SK-N-SH (cell line): ENCODE results near the gene HMOX2. TPM values are rescaled to one million over a fixed set of nuclear protein-coding genes. Genes with fewer than 3 reads are reported as not detected.

Experiments used
- CTCF ChIA-PET: fragments of 300-600, 350-600 bp; formaldehyde crosslinking; extraction: SDS; loops from one replicate; lab custom pipeline; 2021; lab: Yijun Ruan, JAX
- POLR2A ChIA-PET: fragments of 350-600 bp; sonication (Branson Sonifier 250); formaldehyde crosslinking; extraction: SDS; loops from one replicate; lab custom pipeline; 2020; ENCODE audit warnings: antibody characterized with exemption, inconsistent platforms; lab: Yijun Ruan, JAX
- DNase-seq: peaks from one replicate; pipeline ENCODE4 v3.0.0; 2012
- H2AFZ ChIP-seq: fragments of 200-600 bp; sonication (generic); 2 replicates; pipeline ENCODE4 v1.8.1; 2016; ENCODE audit warnings: antibody characterized with exemption, mild to moderate bottlenecking, low read depth
- H3F3A ChIP-seq: fragments of 200-600 bp; sonication (generic); replicated peaks from 2 replicates; pipeline ENCODE3; 2016; ENCODE audit warnings: antibody characterized with exemption, mild to moderate bottlenecking; ENCODE audit not compliant: insufficient read depth
- H3K27ac ChIP-seq, 2 experiments: fragments of 200-500 bp in 1 of 2; fragments of 200-600 bp in 1 of 2; sonication (Bioruptor generic) in 1 of 2; sonication (generic), shearing (Covaris generic) in 1 of 2; 2 replicates each; pipeline versions ENCODE4 v1.5.1 to v1.6.1; 2014 to 2016; ENCODE audit warnings: low read depth in 2 of 2, inconsistent platforms in 1 of 2, low read length in 1 of 2, mild to moderate bottlenecking in 1 of 2, mixed read lengths in 1 of 2
- H3K27me3 ChIP-seq: fragments of 200-600 bp; sonication (generic), shearing (Covaris generic); 2 replicates; pipeline ENCODE4 v1.6.1; 2016; ENCODE audit warnings: mixed run types; ENCODE audit not compliant: insufficient read depth
- H3K36me3 ChIP-seq, 2 experiments: fragments of 200-500 bp in 1 of 2; fragments of 200-600 bp in 1 of 2; sonication (Bioruptor generic) in 1 of 2; sonication (generic) in 1 of 2; replicated peaks in 1 of 2; 2 replicates each; pipeline versions ENCODE3 to v1.5.1; 2014 to 2016; ENCODE audit warnings: low read length in 1 of 2, mild to moderate bottlenecking in 1 of 2; ENCODE audit not compliant: insufficient read depth in 2 of 2, control insufficient read depth in 1 of 2
- H3K4me1 ChIP-seq, 2 experiments: fragments of 200-500 bp in 1 of 2; fragments of 200-600 bp in 1 of 2; sonication (Bioruptor generic) in 1 of 2; sonication (generic), shearing (Covaris generic) in 1 of 2; 2 replicates each; pipeline versions ENCODE4 v1.5.1 to v1.6.1; 2014 to 2016; ENCODE audit warnings: low read depth in 1 of 2, low read length in 1 of 2, mixed run types in 1 of 2; ENCODE audit not compliant: insufficient read depth in 2 of 2, control insufficient read depth in 1 of 2
- H3K4me2 ChIP-seq: fragments of 200-600 bp; sonication (generic), shearing (Covaris generic); 2 replicates; pipeline ENCODE4 v1.6.1; 2017; ENCODE audit warnings: mixed run types
- H3K4me3 ChIP-seq, 2 experiments: fragments of 200-500 bp in 1 of 2; fragments of 200-600 bp in 1 of 2; sonication (Bioruptor generic) in 1 of 2; sonication (generic), shearing (Covaris generic) in 1 of 2; 2 replicates each; pipeline versions ENCODE4 v1.5.1 to v1.8.1; 2014 to 2016; ENCODE audit warnings: low read depth in 2 of 2, inconsistent platforms in 1 of 2, low read length in 1 of 2, mild to moderate bottlenecking in 1 of 2, mixed read lengths in 1 of 2, moderate library complexity in 1 of 2
- H3K79me2 ChIP-seq: fragments of 200-600 bp; sonication (generic); 2 replicates; pipeline ENCODE4 v1.8.1; 2017; ENCODE audit warnings: mild to moderate bottlenecking; ENCODE audit not compliant: insufficient read depth
- H3K9ac ChIP-seq: fragments of 200-600 bp; sonication (generic); 2 replicates; pipeline ENCODE4 v1.6.1; 2017; ENCODE audit warnings: mixed run types
- H3K9me2 ChIP-seq: fragments of 200-600 bp; sonication (generic); 2 replicates; pipeline ENCODE4 v1.6.1; 2017; ENCODE audit warnings: mixed run types
- H3K9me3 ChIP-seq: fragments of 200-600 bp; sonication (generic); 2 replicates; pipeline ENCODE4 v1.6.1; 2017; ENCODE audit warnings: mixed run types, mild to moderate bottlenecking, moderate library complexity
- H4K20me1 ChIP-seq: fragments of 200-600 bp; sonication (generic); 2 replicates; pipeline ENCODE4 v1.6.1; 2017; ENCODE audit warnings: mild to moderate bottlenecking, mixed run types; ENCODE audit not compliant: insufficient read depth
- ELF1 ChIP-seq: IDR thresholded peaks from 2 replicates; pipeline ENCODE4 v1.4.0; 2012
- EP300 ChIP-seq, 2 experiments: IDR thresholded peaks; 2 replicates each; pipeline versions ENCODE4 v1.4.0 to v1.6.1; 2012; ENCODE audit warnings: borderline replicate concordance in 1 of 2, low read depth in 1 of 2, low read length in 1 of 2
- EZH2phosphoT487 ChIP-seq: fragments of 200-600 bp; sonication (generic); IDR thresholded peaks from 2 replicates; pipeline ENCODE4 v1.6.1; 2017; ENCODE audit warnings: low read depth, mixed run types, mild to moderate bottlenecking, antibody characterized with exemption, moderate library complexity, borderline replicate concordance
- FOXM1 ChIP-seq: IDR thresholded peaks from 2 replicates; pipeline ENCODE4 v1.4.0; 2012; ENCODE audit warnings: low read depth, mild to moderate bottlenecking
- IRF3 ChIP-seq: fragments of 150-350 bp; IDR thresholded peaks from 2 replicates; pipeline ENCODE4 v1.6.1; 2016; ENCODE audit warnings: mild to moderate bottlenecking, low read depth, low read length
- MEF2A ChIP-seq: IDR thresholded peaks from 2 replicates; pipeline ENCODE4 v1.4.0; 2012; ENCODE audit warnings: low read depth, borderline replicate concordance
- PBX3 ChIP-seq: IDR thresholded peaks from 2 replicates; pipeline ENCODE4; 2012
- RAD21 ChIP-seq: IDR thresholded peaks from 2 replicates; pipeline ENCODE4 v1.6.1; 2012; ENCODE audit warnings: mild to moderate bottlenecking, low read length
- USF2 ChIP-seq: fragments of 150-350 bp; IDR thresholded peaks from 2 replicates; pipeline ENCODE4 v1.6.1; 2017; ENCODE audit warnings: antibody characterized with exemption, low read length, low read depth, borderline replicate concordance
- whole genome bisulfite sequencing: methylation state at CpG from one replicate; pipeline ENCODE4 v1.1.6; 2017; ENCODE audit warnings: low lambda C conversion rate; 5-methylcytosine and 5-hydroxymethylcytosine counted together
- polyA plus RNA-seq, 3 experiments: library from polyadenylated mRNA; depleted of rRNA; stranded (reverse); fragments of >200 nt; gene quantifications; 2 replicates each; pipeline ENCODE4 v1.2.3, GENCODE V29; 2012

The HMOX2 gene
- polyA plus RNA-seq, 1 of the 3 experiments (the other 2 are of a cell fraction) = 65.1 TPM

GRCh38 chr16:4468972-4469371 lies 7.2 kb upstream of the HMOX2 start:
- no peaks in the 10 kb centered on the region for H3K9me3 ChIP-seq
- H3K9me2 ChIP-seq = no peaks in the 10 kb centered on the region
- no peaks in the 10 kb centered on the region for H3K27me3 ChIP-seq
- TF ChIP-seq FOXM1 (no peak), PBX3 (no peak), USF2 (no peak), MEF2A (no peak), IRF3 (no peak)
- H3F3A ChIP-seq = peaks cover 23% of the 10 kb centered on the region
- H3K79me2 ChIP-seq = peaks cover 28% of the 10 kb centered on the region
- H3K9ac ChIP-seq = no peak overlapping the region
- 94% methylated on average over 9 of the region's 10 CpGs for WGBS
- H3K27ac ChIP-seq = no peak overlapping the region
- no peak overlapping the region for H3K4me3 ChIP-seq
- no peaks in the 10 kb centered on the region for H4K20me1 ChIP-seq
- H3K4me2 ChIP-seq = no peak overlapping the region
- POLR2A ChIA-PET = no interaction called here
- no peak overlapping the region for H2AFZ ChIP-seq
- CTCF ChIA-PET = no interaction called here
- peaks cover 18 to 25% of the 10 kb centered on the region in 2 experiments for H3K36me3 ChIP-seq
- H3K4me1 ChIP-seq = peaks cover 3 to 8% of the 10 kb centered on the region in 2 experiments; a peak in 2 of 4 replicates
- no peak for DNase-seq

GRCh38 chr16:4471869-4472268 lies 4.3 kb upstream of the HMOX2 start:
- POLR2A ChIA-PET = interaction anchor here (1.8 kb wide), 1 partner anchor 13 kb away, joined by 7 read pairs; no protein-coding TSS in a partner anchor
- no peaks in the 10 kb centered on the region for H3K9me2 ChIP-seq
- H3K9me3 ChIP-seq = no peaks in the 10 kb centered on the region
- 95% methylated on average over 5 of the region's 5 CpGs for WGBS
- no peaks in the 10 kb centered on the region for H3K27me3 ChIP-seq
- H3K79me2 ChIP-seq = peaks cover 47% of the 10 kb centered on the region
- H3K9ac ChIP-seq = no peak overlapping the region
- no peak overlapping the region for H2AFZ ChIP-seq
- peaks cover 19% of the 10 kb centered on the region for H3F3A ChIP-seq
- no peaks in the 10 kb centered on the region for H4K20me1 ChIP-seq
- no peak overlapping the region for H3K4me3 ChIP-seq
- TF ChIP-seq EP300 (IDR thresholded peaks at IDR 0.05; ENCODE audit: borderline replicate concordance in 1 of 2, low read depth in 1 of 2, low read length in 1 of 2) (no peak), RAD21 (no peak)
- peaks cover 7 to 15% of the 10 kb centered on the region in 2 experiments; a peak in 2 of 4 replicates for H3K4me1 ChIP-seq
- DNase-seq = no peak
- no peak overlapping the region for H3K4me2 ChIP-seq
- CTCF ChIA-PET = no interaction called here
- no peak overlapping the region for H3K27ac ChIP-seq
- peaks cover 7 to 20% of the 10 kb centered on the region in 2 experiments for H3K36me3 ChIP-seq

- H4K20me1 ChIP-seq = no peaks in the 10 kb centered on the region
- H3K9ac ChIP-seq = no peak overlapping the region
- 83% methylated on average over 4 of the region's 4 CpGs for WGBS
- peaks cover 7 to 14% of the 10 kb centered on the region in 2 experiments for H3K36me3 ChIP-seq
- H3K27me3 ChIP-seq = no peaks in the 10 kb centered on the region
- no peak overlapping the region for H3K4me3 ChIP-seq
- H3K9me2 ChIP-seq = no peaks in the 10 kb centered on the region
- H3K9me3 ChIP-seq = no peaks in the 10 kb centered on the region
- TF ChIP-seq RAD21 = no peak
- no peak for TF ChIP-seq ELF1
- TF ChIP-seq FOXM1 = no peak
- no peak for TF ChIP-seq EZH2phosphoT487
- ChIA-PET CTCF (interaction anchor here (0.7 to 1.2 kb wide), 3 partner anchors 11 to 144 kb away, joined by 3 to 4 read pairs (median 3); no protein-coding TSS in a partner anchor), POLR2A (no interaction called here)
- H3K27ac ChIP-seq = no peak overlapping the region
- peaks cover 57% of the 10 kb centered on the region for H3K79me2 ChIP-seq
- no peak overlapping the region for H2AFZ ChIP-seq
- H3F3A ChIP-seq = peaks cover 22% of the 10 kb centered on the region
- peaks cover 7 to 15% of the 10 kb centered on the region in 2 experiments; a peak in 2 of 4 replicates for H3K4me1 ChIP-seq
- H3K4me2 ChIP-seq = no peak overlapping the region
- DNase-seq = no peak
Measured at GRCh38 chr16:4472880-4473279, 3.3 kb upstream of the HMOX2 start.
